PFSK-1 (cell line): ENCODE measurements around the gene VSIG1.

ENCODE experiments used
- POLR2AphosphoS5 ChIP-seq: IDR thresholded peaks from 2 replicates; pipeline ENCODE4 v1.6.1; 2012; ENCODE audit warnings: low read depth, mild to moderate bottlenecking, control low read depth, low read length, moderate library complexity
- REST ChIP-seq, 2 experiments: IDR thresholded peaks; 2 replicates each; pipeline versions ENCODE4 v1.6.1 to v1.8.0; 2011 to 2012; ENCODE audit warnings: low read depth in 2 of 2, low read length in 2 of 2, control low read depth in 1 of 2, inconsistent platforms in 1 of 2, mild to moderate bottlenecking in 1 of 2, moderate library complexity in 1 of 2; ENCODE audit not compliant: insufficient read depth in 1 of 2
- SIN3A ChIP-seq: IDR thresholded peaks from 2 replicates; pipeline ENCODE4 v1.6.1; 2012; ENCODE audit warnings: mild to moderate bottlenecking, low read length, moderate library complexity, borderline replicate concordance; ENCODE audit not compliant: insufficient read depth
- TAF1 ChIP-seq: IDR thresholded peaks from 2 replicates; pipeline ENCODE4 v1.6.1; 2012; ENCODE audit warnings: low read length, control low read depth, borderline replicate concordance; ENCODE audit not compliant: insufficient read depth

- TF ChIP-seq POLR2AphosphoS5 (no peak), TAF1 (no peak), REST (IDR thresholded peaks at IDR 0.05; ENCODE audit: insufficient read depth in 1 of 2, low read depth in 2 of 2, low read length in 2 of 2) (no peak), SIN3A (no peak)
Observed at GRCh38 chrX:108064001-108064400, 19.1 kb downstream of the VSIG1 start.
